Central memory CD4-positive, alpha-beta T cell (primary cell): ENCODE results near the gene CALML6.
"Not testable (repeated sequence)": the region's sequence is repeated elsewhere in the genome, so short reads cannot be mapped to it uniquely, and the experiment has no call there.

ENCODE experiments used
- DNase-seq: peaks from one replicate; pipeline ENCODE4 v3.0.0; 2022
- total RNA-seq, 3 experiments: gene quantifications; one replicate each; lab custom pipeline; 2026; lab: John Stamatoyannopoulos, UW

CALML6 gene
- 0.11 to 2.1 (median 0.22) reads per million in 3 experiments for total RNA-seq

DNA sequence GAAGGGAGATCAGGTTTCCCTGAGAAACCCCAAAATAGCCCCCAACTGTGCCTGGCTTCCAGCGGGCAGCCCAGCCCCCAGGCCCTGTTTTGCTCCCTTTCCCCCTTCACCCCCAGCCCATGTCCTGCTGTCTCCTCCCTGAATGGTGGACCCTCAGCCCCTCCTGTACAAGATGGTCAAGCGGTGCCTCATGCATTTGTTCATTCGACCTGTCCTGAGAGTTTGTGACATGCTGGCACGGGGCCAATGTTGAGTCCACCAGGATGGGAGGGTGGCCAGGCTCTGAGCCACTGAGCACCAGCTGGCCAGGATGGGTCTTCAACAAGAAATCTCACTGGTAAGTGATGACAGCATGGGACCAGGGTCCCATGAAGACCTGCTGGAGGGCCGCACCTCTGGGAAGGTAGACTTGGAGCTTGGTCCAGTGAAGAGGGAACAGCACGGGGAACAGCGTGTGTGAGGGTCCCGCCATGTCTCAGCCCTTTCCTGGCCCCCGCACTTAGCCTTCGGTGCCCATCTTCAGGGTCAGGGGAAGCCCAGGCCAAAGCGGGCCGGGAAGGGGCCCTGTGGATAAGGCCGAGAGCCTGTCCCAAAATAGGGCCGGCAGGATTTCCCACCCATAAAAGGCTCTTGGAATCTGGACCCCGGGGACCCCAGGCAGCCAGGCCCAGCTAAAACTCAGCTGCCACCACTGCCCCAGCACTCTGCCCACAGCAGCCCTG, at the start of gene CALML6:
CALML6 (plus strand) TSS at position 290 of the 722 bp plus-strand sequence; CDS start at position 311, 21 bp downstream.
- DNase-seq: no peak

DNA sequence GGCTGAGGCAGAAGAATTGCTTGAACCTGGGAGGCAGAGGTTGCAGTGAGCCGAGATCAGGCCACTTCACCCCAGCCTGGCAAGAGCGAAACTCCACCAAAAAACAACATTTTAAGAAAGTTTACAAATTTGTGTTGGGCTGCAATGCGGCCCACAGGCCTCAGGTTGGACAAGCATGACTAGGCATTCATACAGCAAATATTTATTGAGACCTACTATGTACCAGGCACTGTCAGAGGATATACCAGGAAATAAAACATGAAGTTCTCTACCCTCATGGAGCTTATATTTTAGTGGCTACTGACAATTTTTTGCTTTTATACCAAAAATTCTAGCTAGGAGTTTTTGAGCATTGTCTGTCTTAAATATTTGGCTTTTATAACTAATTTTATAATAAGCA, 47.9 kb upstream of the CALML6 start:
- DNase-seq: no peak

DNA sequence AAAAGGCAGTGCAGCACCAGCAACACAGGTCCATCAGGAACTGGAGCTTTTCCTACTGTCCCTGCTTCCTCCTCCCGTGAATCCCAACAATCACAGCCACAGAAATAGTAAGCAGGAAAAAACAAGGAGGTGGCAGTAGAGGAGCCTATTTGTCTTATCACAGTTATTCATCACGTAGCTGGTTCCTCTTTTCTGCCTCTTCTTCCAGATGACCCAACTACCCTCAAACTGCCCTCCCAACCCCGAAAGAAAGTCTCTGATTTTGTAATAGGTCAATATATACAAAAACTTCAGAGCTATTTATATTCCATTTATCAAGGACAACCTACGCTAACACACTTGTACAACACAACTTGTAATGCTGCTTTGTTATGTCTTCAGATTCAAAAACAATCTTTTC, 45.6 kb upstream of the CALML6 start:
- no peak for DNase-seq

DNA sequence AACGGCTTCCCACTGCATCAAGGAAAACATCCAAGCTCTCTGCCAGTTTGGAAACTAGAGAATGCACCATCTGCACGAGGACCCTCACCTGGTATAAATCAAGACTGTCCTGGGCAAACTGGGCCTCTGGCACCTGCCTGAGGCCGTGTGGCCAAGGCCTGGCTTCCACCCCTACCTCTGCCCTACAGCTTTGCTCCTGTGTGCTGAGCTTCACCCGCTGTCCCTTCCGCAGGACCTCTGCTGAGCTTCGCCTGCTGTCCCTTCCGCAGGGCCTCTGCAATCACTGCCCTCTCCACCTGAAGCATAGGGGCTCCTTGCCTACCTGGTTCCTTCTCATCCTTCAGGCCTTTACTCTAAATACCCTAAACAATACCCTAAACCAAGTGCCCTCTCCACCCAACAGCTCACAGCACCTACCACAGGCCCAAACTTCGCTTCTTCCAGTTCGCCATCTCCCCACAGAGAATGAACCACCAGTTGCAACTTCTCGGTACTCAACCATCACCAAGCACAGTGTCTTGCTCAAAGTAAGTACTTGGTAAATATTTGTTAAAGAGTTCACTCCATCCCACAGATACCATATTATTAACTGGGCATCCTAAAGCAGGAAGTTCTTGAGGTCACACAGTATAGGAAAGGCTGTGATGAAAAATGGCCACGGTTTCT, 42.6 kb upstream of the CALML6 start:
- DNase-seq: no peak

DNA sequence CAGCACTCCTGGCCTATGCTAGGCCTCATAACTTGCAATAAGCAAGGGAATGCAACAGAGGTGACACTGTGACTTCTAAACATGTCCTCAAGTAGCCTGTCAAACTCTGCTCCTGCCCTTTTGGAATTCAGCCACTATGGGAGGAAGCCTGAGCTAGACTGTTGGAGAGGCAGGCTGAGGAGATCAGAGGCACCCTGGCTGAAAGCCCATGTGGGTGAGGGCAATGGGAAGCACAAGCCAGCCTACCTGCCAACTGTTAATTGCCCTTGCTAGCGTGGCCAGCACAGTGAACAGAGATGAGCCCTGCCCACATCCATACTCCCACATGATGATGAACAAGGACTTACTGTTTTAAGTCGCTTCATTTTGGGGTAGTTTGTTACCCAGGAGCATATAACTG, 41.9 kb upstream of the CALML6 start:
- no peak for DNase-seq

GRCh38 chr1:1874901-1875300, 40.2 kb upstream of the CALML6 start:
- DNase-seq: no peak

- DNase-seq: no peak
Measured at GRCh38 chr1:1875932-1876331, 39.1 kb upstream of the CALML6 start.

GRCh38 chr1:1876335-1876930, 38.6 kb upstream of the CALML6 start:
- DNase-seq: no peak

DNA sequence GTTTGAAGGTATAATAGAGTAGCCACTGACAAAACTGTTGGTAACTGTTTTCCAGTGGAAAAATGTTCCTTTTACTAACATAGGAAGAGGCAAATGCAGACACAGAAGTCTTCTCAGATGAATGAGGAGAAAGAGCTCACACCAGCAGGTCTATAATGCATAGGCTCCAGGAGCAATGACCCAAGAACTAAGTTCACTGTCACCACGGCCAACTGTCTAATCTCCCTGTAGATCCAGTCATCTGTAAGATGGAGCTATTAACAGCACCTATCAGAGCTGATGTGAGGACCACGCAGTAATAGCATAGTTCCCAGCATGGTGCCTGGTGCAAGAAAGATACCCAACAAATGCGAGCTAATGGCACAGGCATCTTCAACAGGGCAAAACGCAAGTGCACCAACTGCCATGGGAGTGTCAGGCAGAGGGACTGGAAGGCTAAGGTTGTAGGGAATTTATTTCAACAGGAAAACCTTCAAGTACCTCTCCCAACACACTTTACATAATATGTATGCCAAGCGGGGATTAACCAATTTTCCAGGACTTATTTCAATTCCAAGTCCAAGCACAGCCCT, 37.1 kb upstream of the CALML6 start:
- DNase-seq: no peak

DNA sequence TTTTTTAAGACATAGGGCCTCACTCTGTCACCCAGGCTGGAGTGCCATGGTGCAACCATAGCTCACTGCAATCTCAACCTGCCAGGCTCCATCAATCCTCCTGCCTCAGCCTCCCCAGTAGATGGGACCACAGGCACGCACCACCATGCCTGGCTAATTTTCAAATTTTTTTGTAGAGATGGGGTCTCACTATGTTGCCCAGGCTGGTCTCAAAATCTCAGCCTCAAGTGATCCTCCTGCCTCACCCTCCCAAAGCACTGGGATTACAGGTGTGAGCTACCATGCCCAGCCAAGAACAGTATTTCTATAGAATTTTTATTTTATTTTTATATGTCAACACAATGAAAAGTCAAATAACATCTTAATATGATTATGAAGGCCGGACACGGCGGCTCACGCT, 35.1 kb upstream of the CALML6 start:
- no peak for DNase-seq

DNA sequence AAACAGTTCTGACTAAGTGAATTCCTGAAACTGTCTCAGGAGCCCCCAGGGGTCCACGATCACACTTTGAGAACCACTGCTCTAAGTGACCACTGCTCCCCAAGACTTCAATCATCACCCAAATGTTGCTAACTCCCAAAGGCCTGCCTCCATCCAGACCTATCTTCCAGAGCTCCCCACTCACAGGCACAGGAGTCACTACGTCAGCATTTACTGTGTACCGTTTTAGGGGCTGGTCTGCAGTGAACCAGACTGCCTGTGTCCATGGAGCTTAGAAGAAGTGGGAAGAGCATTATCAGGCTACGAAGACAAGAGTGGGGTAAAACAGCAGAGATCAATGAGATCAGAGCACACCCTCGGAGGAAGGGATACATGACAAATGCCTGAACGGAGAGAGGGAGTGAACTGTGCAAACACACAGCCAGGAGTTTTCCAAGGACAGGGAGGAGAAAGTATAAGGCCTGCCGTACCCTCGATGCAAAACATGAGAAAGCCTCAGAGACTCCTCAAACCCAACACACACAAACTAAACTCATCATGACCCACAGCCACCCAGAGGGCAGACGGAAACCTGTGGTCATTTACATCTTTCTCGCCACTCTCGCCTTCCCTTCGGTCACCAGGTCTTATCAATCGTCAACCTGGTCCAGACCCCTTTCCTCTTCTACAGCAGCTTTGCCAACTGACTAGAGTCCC, 34.3 kb upstream of the CALML6 start:
- DNase-seq: no peak

GRCh38 chr1:1881727-1882126, 33.3 kb upstream of the CALML6 start:
- DNase-seq: no peak

- no peak for DNase-seq
Measured at GRCh38 chr1:1883092-1883873, 31.8 kb upstream of the CALML6 start.

DNA sequence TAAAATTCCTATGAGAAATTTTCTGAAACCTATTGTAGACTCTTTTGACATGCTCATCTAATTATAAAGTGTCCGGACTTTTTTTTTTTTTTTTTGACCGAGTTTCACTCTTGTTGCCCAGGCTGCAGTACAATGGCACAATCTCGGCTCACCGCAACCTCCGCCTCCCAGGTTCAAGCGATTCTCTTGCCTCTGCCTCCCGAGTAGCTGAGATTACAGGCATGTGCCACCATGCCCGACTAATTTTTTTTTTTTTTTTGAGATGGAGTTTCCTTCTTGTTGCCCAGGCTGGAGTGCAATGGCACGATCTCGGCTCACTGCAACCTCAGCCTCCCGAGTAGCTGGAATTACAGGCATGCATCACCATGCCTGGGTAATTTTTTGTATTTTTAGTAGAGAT, 31.2 kb upstream of the CALML6 start:
- not testable (repeated sequence) for DNase-seq

DNA sequence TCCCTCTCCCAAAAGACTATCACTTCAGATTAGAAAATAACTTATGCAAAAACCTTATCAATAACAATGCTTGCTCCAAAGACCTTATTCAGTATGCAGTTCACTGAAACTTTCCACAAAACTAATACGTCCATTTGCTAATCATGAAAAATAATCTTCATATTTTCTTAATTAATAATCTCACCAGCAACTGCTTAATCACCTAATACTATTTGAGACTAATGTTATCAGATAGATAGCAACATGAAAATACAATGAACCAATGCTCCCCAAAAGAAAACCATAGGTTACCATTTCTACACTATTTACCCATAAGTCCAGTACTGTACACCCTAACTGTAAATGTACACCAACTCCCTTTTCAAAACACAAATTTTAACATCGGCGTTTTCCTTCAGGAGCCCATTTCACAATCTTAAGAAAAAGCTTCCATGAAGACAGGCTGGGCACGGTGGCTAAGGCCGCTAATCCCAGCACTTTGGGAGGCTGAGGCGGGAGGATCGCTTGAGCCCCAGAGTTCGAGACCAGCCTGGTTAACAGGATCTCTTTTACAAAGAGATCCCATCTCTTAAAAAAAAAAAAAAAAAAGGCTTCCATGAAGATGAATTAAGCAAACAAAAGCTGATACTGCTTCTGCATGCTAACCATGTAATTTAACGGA, 25.8 kb upstream of the CALML6 start:
- no peak for DNase-seq

GRCh38 chr1:1889847-1890505, 25.1 kb upstream of the CALML6 start:
- DNase-seq: peak; percentile 40

GRCh38 chr1:1890506-1891348, 24.3 kb upstream of the CALML6 start, which contains the start of gene GNB1:
Gene GNB1, minus strand, starts transcription at chr1:1891087. Its CDS starts 65,634 bp downstream, at chr1:1825453.
- peak; percentile 90 for DNase-seq

DNA sequence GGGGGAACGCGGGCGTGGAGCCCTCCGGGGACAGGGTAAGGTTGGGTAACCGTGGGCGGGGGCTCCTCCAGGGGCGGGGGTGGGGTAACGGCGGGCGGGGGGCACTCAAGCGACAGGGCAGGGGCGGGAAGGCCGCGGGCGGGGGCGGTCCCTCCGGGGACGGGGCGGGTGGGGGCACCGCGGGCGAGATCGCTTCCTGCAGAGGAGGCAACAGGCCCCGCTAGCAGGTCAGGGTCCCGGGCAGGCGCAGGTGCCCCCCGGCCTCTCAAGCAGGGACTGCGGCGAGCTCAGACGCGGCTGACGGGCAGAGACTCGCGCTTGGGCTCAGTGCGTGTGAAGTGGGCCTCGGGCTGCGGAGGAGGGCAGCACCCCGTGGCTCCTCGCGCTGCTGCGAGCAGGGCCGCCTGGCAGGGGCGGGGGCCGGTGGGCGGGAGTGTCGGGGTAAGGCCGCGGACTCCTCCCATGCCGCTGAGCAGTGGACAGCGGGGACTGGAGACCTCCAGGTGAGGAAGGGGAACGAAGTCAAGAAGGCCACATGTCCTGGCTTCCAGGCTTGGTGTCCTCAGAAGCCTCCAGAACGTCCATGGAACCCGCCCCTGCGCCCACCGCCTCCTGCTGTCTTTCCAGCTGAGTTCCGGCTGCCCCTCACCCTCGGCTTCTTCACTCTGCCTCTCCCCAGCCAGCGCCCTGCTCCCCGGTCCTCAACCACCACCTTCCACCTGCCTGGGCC, 23.5 kb upstream of the CALML6 start:
- no peak for DNase-seq

DNA sequence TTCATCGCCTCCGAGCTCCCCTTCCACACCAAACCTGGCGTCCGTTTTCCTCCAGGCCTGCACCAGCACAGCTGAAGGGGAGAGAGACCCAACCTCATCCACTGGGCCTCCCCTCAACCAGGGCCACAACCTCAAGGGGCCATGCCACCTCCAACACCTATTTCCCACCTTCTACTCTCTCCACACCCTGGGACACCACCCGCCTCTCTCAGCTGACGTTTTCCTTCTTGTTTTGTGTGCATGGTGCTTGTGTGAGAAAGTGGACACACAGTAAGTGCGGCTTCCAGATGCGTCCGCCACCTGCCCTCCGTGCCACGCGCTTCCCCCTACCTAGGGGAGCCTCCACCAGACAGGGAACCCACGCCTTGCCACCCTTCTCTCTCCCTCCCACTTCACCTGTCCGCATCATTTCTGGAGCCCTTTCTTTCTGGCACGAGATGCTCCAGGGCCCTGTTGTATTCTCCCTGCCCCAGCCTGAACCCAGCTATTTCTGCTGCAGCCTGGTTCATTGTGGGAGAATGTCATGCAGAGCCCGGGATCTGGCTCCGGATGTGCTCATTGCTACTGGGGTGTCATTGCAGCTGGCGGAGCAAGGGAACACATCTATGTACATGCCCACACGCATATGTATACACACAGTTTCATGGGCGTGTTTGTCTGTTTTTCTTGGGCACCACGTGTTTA, 22.8 kb upstream of the CALML6 start:
- no peak for DNase-seq
